ENCODE results near the gene TTI1. TPM values are rescaled to one million over a fixed set of nuclear protein-coding genes. Genes with fewer than 3 reads are reported as not detected.
"Not testable (repeated sequence)": the region's sequence is repeated elsewhere in the genome, so short reads cannot be mapped to it uniquely, and the experiment has no call there.

The TTI1 gene
- total RNA-seq, 1 experiment from 2014 or later, result 38.3 TPM

DNA sequence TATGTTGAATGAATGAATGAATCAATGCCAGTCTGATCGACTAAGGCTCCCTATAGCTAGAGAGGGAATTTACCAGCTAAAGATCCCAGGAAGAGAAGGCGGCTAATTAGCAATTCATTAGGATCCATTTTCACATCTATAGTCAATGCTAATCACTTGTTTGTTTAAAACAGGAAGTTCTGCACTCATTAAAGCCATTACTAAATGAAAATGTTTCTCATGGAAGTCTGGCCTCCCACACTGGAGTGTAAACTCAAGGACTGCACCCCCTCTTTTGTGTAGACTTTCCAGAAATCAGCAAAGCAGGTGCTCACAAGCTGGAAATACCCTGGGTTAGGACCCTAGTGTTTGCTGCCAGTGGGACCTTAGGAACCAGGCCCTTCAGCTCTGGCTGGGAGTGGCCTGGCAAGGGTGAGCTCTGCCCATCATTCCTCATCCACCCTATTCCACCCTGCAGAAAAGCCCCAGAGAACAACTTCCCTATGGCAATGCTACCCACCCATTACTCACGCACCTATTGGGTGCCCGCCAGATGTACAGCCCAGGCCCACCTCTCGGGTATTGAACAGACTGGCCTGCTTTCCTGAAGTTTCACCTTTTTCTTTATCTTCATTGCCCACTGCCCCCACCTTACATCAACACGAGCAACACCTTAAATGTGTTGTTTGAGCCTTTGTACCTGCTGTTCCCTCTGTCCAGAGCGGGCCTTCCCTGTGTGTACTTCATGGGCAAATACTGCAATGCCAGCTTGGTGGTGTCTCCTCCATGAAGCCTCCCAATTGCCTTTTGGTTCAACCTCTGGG is 60.8 kb downstream of the TTI1 start:
- H3K79me2 ChIP-seq (ENCODE audit: low read length), result no peaks in the 10 kb centered on the region
- no peaks in the 10 kb centered on the region for H3K27me3 ChIP-seq (ENCODE audit: low read length)
- H2AFZ ChIP-seq (ENCODE audit: low read length), result no peak overlapping the region
- DNase-seq, result no peak
- H3K36me3 ChIP-seq (ENCODE audit: insufficient read depth, low read length), result no peaks in the 10 kb centered on the region
- H3K9me2 ChIP-seq (replicated peaks; ENCODE audit: insufficient read depth, low read length), result no peaks in the 10 kb centered on the region
- no peak overlapping the region for H3K9ac ChIP-seq (ENCODE audit: low read length)
- H4K20me1 ChIP-seq (ENCODE audit: insufficient read depth, low read depth, low read length), result no peaks in the 10 kb centered on the region
- no peaks in the 10 kb centered on the region for H3K4me1 ChIP-seq (ENCODE audit: low read length)
- no peak overlapping the region for H3K27ac ChIP-seq (ENCODE audit: low read length)
- H3K4me3 ChIP-seq (ENCODE audit: low read length), result no peak overlapping the region
- H3K9me3 ChIP-seq (ENCODE audit: low read length), result no peaks in the 10 kb centered on the region
- no peak overlapping the region for H3K4me2 ChIP-seq (ENCODE audit: low read depth, low read length, poor library complexity, severe bottlenecking)

DNA sequence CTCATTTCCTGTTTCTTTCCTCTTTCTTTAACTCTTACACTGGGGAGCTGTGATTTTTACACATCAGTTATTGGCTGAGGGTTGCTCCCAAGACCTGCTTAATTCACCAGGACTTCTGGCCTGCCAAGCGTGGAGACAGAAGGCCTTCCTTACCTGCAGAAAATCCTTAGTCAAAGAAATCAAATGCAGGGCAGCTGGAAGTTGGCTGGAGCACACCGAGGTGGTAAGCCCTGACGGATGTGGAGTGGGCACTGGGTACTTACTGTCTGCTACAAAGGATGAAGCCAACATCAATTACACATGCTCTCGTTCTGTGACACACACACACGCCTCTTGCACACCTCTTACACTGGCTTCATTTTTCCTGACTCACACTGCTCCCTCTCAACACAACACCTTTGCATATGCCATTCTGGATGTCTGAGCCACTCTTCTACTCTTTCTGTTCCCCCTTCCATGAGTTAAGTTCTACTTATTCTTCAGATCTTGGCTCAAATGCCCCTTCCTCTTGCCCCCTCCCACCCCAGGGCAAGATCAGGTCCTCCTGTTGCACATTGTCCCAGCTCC is 61.6 kb downstream of the TTI1 start:
- Histone ChIP-seq H3K4me3 (ENCODE audit: low read length) (no peak overlapping the region), H3K9ac (ENCODE audit: low read length) (no peak overlapping the region), H3K9me2 (replicated peaks; ENCODE audit: insufficient read depth, low read length) (no peaks in the 10 kb centered on the region), H3K4me2 (ENCODE audit: low read depth, low read length, poor library complexity, severe bottlenecking) (no peak overlapping the region), H3K27me3 (ENCODE audit: low read length) (no peaks in the 10 kb centered on the region), H4K20me1 (ENCODE audit: insufficient read depth, low read depth, low read length) (no peaks in the 10 kb centered on the region), H3K36me3 (ENCODE audit: insufficient read depth, low read length) (no peaks in the 10 kb centered on the region), H3K9me3 (ENCODE audit: low read length) (no peaks in the 10 kb centered on the region), H3K79me2 (ENCODE audit: low read length) (no peaks in the 10 kb centered on the region), H3K4me1 (ENCODE audit: low read length) (no peaks in the 10 kb centered on the region), H3K27ac (ENCODE audit: low read length) (no peak overlapping the region), H2AFZ (ENCODE audit: low read length) (no peak overlapping the region)
- DNase-seq, result no peak

DNA sequence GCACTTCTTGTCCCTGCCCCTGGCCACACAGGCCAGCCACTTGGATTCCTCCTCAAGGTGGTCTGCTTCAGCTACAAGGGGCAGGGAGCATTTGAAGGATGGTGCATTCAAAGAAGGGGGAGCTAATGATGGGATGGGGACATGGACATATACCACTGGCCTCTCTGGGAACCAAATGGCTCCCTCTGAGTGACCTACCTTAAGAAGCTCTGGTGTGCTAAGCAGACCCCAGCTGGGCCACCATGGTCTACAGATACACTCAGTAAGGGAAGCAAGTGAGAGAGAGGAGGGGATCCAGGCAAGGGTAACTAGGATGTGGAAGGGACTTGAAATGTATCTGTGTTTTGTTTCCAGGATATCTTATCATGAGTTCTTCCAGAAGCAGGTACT is 62.4 kb downstream of the TTI1 start:
- H2AFZ ChIP-seq (ENCODE audit: low read length), result no peak overlapping the region
- no peaks in the 10 kb centered on the region for H3K4me1 ChIP-seq (ENCODE audit: low read length)
- peak; percentile 20 for DNase-seq
- no peaks in the 10 kb centered on the region for H3K79me2 ChIP-seq (ENCODE audit: low read length)
- H3K4me2 ChIP-seq (ENCODE audit: low read depth, low read length, poor library complexity, severe bottlenecking), result no peak overlapping the region
- no peak overlapping the region for H3K4me3 ChIP-seq (ENCODE audit: low read length)
- no peaks in the 10 kb centered on the region for H3K27me3 ChIP-seq (ENCODE audit: low read length)
- H3K9ac ChIP-seq (ENCODE audit: low read length), result no peak overlapping the region
- H4K20me1 ChIP-seq (ENCODE audit: insufficient read depth, low read depth, low read length), result no peaks in the 10 kb centered on the region
- no peak overlapping the region for H3K27ac ChIP-seq (ENCODE audit: low read length)
- no peaks in the 10 kb centered on the region for H3K9me3 ChIP-seq (ENCODE audit: low read length)
- H3K36me3 ChIP-seq (ENCODE audit: insufficient read depth, low read length), result no peaks in the 10 kb centered on the region
- no peaks in the 10 kb centered on the region for H3K9me2 ChIP-seq (replicated peaks; ENCODE audit: insufficient read depth, low read length)

DNA sequence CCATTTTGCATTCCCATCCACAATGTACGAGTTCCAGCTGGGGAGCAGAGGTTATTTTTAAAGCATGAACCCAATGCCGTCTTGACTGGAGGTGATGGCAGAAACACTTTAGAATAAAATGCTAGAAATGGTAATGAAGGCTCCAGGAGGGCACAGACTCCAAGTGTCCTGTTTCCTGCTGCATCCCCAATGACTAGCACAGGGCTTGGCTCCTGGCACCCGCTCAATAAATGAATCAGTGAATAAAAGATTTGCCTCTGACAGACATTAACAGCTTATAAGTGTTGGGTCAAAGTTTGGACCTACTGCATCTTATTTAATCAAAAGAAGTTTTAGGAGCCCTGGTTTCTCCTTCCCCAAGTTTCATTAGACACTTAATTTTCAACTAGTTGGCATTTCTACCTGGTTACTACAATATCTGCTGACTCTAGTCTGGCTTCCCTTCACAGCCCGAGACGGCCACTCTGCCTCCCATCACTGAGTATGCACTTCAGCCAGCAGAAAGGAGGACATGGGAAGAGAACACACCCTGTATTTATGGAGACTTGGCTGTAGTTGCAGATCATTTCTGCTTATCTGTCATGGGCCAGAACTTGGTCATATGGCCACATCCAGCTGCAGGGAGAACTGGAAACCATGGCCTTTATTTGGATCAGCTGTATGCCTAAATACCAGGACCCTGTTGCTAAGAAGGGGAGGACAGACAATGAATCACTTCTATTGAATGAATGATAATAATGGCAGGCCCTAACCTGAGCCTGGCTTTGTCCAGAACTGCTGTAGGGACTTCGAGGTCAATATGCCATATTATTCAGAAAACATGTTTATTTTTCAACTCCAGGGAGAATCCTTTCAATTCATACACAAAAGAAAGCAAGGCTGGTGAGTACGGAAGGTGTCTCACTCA is 63.1 kb downstream of the TTI1 start:
- no peaks in the 10 kb centered on the region for H4K20me1 ChIP-seq (ENCODE audit: insufficient read depth, low read depth, low read length)
- no peak overlapping the region for H3K27ac ChIP-seq (ENCODE audit: low read length)
- H3K9me2 ChIP-seq (replicated peaks; ENCODE audit: insufficient read depth, low read length), result no peaks in the 10 kb centered on the region
- no peaks in the 10 kb centered on the region for H3K79me2 ChIP-seq (ENCODE audit: low read length)
- H2AFZ ChIP-seq (ENCODE audit: low read length), result no peak overlapping the region
- no peak overlapping the region for H3K4me3 ChIP-seq (ENCODE audit: low read length)
- no peak overlapping the region for H3K9ac ChIP-seq (ENCODE audit: low read length)
- H3K9me3 ChIP-seq (ENCODE audit: low read length), result no peaks in the 10 kb centered on the region
- DNase-seq, result peak; percentile 27
- H3K4me1 ChIP-seq (ENCODE audit: low read length), result no peaks in the 10 kb centered on the region
- H3K4me2 ChIP-seq (ENCODE audit: low read depth, low read length, poor library complexity, severe bottlenecking), result no peak overlapping the region
- no peaks in the 10 kb centered on the region for H3K27me3 ChIP-seq (ENCODE audit: low read length)
- H3K36me3 ChIP-seq (ENCODE audit: insufficient read depth, low read length), result no peaks in the 10 kb centered on the region

DNA sequence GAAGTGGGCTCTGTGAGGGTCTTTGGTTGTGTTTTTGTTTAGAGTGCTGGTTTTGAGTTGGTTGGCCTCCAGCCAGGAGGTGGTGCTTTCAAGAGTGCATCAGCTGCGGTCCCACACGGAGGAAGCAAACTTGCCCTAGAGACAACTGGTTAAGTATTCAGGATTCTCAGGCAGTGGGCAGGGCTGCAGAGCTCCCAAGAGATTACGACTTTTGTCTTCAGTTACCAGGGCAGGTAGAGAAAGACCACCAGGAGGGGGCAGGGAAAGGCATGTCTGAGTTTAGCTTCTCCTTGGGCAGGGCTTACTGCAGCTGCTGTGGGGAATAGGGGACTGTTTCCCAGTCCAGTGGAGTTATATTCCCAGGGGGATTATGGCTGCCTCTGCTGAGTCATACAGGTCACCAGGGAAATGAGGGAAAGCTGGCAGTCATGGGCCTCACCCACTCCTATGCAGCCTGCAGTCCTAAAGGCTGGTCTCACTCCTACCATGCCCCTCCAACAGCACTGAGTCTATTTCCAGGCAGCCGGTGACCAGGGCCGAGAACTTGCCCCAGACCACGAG is 64.3 kb downstream of the TTI1 start:
- peak; percentile 41 for DNase-seq
- Histone ChIP-seq H2AFZ (ENCODE audit: low read length) (no peak overlapping the region), H3K4me3 (ENCODE audit: low read length) (no peak overlapping the region), H3K79me2 (ENCODE audit: low read length) (no peaks in the 10 kb centered on the region), H3K9ac (ENCODE audit: low read length) (no peak overlapping the region), H3K9me3 (ENCODE audit: low read length) (no peaks in the 10 kb centered on the region), H3K27me3 (ENCODE audit: low read length) (no peaks in the 10 kb centered on the region), H3K36me3 (ENCODE audit: insufficient read depth, low read length) (no peaks in the 10 kb centered on the region), H3K4me2 (ENCODE audit: low read depth, low read length, poor library complexity, severe bottlenecking) (no peak overlapping the region), H3K27ac (ENCODE audit: low read length) (no peak overlapping the region), H3K9me2 (replicated peaks; ENCODE audit: insufficient read depth, low read length) (no peaks in the 10 kb centered on the region), H4K20me1 (ENCODE audit: insufficient read depth, low read depth, low read length) (no peaks in the 10 kb centered on the region), H3K4me1 (ENCODE audit: low read length) (no peaks in the 10 kb centered on the region)

DNA sequence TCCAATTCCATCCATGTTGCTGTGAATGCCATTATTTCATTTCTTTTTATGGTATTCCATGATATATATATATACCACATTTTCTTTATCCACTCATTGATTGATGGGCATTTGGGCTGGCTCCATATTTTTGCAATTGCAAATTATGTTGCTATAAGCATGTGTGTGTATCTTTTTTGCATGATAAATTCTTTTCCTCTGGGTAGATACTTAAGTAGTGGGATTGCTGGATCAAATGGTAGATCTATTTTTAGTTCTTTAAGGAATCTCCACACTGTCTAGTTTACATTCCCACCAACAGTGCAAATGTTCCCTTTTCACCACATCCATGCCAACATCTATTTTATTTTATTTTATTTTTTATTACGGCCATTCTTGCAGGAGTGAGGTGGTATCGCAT is 69.8 kb downstream of the TTI1 start:
- not testable (repeated sequence) for H3K4me3 ChIP-seq (ENCODE audit: low read length); H3K9me3 ChIP-seq (ENCODE audit: low read length); H2AFZ ChIP-seq (ENCODE audit: low read length); H3K9me2 ChIP-seq (replicated peaks; ENCODE audit: insufficient read depth, low read length); H3K4me2 ChIP-seq (ENCODE audit: low read depth, low read length, poor library complexity, severe bottlenecking); H3K27ac ChIP-seq (ENCODE audit: low read length); DNase-seq; H3K36me3 ChIP-seq (ENCODE audit: insufficient read depth, low read length); H3K79me2 ChIP-seq (ENCODE audit: low read length); H4K20me1 ChIP-seq (ENCODE audit: insufficient read depth, low read depth, low read length); H3K27me3 ChIP-seq (ENCODE audit: low read length); H3K9ac ChIP-seq (ENCODE audit: low read length); H3K4me1 ChIP-seq (ENCODE audit: low read length)

DNA sequence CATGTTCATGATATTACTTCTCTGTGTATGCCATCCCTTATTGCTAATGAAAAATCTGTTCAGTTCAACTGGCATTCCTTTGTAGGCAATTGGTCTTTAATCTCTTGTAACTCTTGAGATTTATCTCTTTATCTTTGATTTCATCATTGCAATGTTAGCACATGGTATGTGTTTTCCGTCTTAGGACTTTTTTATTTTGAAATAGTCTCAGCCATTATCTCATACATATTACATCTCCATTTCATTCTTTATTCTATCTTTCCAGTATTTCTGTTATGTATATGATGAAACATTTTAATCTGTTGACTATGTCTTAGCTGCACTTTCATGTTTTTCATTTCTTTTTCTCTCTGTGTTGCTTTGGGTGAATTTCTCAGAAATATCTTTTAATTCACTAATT is 72.2 kb downstream of the TTI1 start:
- no peak overlapping the region for H2AFZ ChIP-seq (ENCODE audit: low read length)
- H3K36me3 ChIP-seq (ENCODE audit: insufficient read depth, low read length), result no peaks in the 10 kb centered on the region
- H3K27me3 ChIP-seq (ENCODE audit: low read length), result no peaks in the 10 kb centered on the region
- DNase-seq, result no peak
- H3K9ac ChIP-seq (ENCODE audit: low read length), result no peak overlapping the region
- H4K20me1 ChIP-seq (ENCODE audit: insufficient read depth, low read depth, low read length), result no peaks in the 10 kb centered on the region
- no peaks in the 10 kb centered on the region for H3K9me2 ChIP-seq (replicated peaks; ENCODE audit: insufficient read depth, low read length)
- H3K4me1 ChIP-seq (ENCODE audit: low read length), result no peaks in the 10 kb centered on the region
- no peaks in the 10 kb centered on the region for H3K9me3 ChIP-seq (ENCODE audit: low read length)
- no peak overlapping the region for H3K27ac ChIP-seq (ENCODE audit: low read length)
- no peak overlapping the region for H3K4me2 ChIP-seq (ENCODE audit: low read depth, low read length, poor library complexity, severe bottlenecking)
- H3K4me3 ChIP-seq (ENCODE audit: low read length), result no peak overlapping the region
- H3K79me2 ChIP-seq (ENCODE audit: low read length), result no peaks in the 10 kb centered on the region
